GM18499 (cell line): Measurements from ENCODE around the gene DDB1.

ENCODE experiments used
- ATAC-seq: cut with Tn5 transposase; IDR thresholded peaks from one replicate; pipeline ENCODE4 v1.9.1; 2021; ENCODE audit warnings: moderate number of reproducible peaks; ENCODE audit not compliant: insufficient read depth, unreplicated experiment

Gene DDB1

DNA sequence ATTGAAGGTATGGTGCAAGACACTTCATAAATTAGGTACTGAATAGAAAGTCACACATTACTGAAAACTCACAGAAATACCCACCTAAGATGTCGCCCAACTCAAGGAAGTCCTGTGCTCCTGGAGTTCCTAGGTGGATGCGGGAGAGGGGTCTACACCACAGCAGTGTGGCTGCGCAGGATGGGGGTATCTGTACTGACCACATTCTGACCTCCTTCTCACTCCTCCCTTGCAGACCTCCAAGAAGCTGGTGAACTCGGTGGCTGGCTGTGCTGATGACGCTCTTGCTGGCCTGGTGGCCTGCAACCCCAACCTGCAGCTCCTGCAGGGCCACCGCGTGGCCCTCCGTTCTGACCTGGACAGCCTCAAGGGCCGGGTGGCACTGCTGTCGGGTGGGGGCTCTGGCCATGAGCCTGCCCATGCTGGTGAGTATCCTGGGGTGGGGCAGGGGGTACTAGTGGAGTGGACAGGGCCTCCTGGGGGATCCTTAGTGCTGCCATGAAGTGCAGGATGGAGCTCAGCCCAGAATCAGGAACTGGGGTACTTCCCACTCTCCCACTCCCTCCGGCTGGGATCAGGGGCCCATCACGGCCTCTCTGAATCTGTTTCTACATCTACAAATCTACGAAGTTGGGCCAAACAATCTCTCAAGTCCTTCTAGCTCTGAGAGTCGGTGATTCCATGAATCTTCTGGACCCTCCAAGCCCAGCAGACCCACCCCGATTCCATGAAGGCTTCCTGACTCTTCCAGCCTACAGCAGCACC is 5.0 kb upstream of the DDB1 start:
- ATAC-seq: no peak

GRCh38 chr11:61336171-61336935 is 3.4 kb upstream of the DDB1 start:
- no peak for ATAC-seq

- no peak for ATAC-seq
Observed at GRCh38 chr11:61335355-61335710, 2.4 kb upstream of the DDB1 start.

DNA sequence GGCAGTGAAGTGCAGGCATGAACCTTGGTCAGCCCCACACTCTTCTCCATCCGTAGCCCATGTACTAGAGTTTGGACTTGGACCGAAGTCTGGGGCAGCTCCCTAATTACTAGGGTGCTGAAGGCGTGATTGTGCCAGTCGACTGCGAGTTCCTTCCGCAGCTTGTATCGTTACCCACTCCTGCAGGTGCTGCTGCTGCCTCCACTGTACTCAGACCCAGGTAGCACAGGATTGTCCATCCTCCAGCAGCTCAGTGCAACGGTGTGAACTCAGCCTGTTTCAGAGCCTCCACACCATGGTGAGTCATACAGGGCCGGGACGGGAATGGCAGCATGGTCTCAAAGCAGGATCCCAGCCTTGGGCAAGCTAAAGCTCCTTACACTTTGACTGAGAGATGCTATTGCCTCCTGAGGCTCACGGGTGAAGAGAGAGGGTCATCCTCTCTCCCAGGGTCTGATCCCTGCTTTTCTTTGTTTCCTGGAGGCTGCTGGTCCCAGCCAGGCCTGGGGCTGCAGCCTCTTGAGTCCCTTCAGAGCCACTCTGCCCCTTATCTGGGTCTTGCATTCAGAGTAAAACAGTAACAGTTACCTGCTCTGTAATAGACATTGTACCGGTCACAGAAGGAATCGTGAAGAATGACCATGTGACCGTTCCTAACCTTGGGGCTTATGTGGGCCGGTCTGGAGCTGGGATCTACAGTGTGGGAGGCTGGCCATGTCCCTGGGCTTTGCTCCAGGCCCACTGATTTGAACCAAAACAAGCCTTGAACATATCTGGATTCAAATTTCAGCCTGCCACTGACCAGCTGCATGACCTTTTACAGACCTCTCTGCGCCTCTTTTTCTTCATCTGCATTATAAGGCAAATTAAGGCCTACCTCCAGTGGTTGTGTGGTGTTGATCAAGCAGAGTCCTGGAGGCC is 1.8 kb upstream of the DDB1 start:
- no peak for ATAC-seq

GRCh38 chr11:61333550-61334433 is 887 bp upstream of the DDB1 start:
- no peak for ATAC-seq

DNA sequence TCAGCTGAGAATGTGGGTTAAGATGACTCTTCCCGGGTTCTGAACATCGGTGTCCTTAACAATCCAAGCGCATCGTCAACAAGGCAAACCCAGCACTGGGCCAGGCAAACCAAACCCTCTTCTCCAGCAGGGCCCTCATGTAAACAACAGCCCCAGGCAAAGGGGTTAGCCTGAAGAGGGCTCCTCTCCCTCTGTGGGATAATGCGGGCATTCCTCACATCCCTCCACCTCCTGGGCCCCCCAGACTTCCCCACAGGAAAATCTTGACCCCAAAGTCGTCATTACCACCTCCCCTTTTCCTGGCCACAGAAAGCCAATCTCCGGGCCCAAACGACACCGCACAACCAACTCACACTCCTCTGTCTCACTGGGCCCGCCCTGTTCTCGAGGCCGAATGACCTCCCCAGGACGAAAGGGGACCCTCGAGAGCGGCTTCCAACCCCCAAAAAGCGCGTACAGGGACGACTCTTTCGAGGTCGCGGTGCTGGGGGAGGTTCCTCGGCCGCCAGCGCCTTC is 566 bp downstream of the DDB1 start:
- ATAC-seq: no peak

GRCh38 chr11:61331651-61332050 is 1.3 kb downstream of the DDB1 start:
- ATAC-seq: no peak

DNA sequence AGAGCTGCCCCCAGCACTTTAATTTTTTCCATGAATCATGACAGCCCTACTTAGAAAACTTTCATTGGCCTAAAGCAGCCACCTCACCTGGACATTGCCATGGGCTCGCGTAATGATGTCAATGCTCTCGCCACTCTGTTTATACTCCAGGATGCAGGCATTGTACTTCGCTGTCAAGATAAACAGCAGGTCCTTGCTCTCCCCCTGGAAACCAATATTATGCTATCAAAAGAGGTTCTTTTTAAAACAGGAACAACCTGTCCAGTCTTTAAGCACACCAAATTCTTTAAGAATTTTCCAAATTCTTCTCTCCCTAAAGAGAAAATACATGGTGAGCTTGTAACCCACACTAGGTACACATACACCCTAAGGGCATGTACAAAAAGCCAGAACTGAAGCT is 3.0 kb downstream of the DDB1 start:
- no peak for ATAC-seq

- no peak for ATAC-seq
Observed at GRCh38 chr11:61328351-61328750, 4.6 kb downstream of the DDB1 start.

DNA sequence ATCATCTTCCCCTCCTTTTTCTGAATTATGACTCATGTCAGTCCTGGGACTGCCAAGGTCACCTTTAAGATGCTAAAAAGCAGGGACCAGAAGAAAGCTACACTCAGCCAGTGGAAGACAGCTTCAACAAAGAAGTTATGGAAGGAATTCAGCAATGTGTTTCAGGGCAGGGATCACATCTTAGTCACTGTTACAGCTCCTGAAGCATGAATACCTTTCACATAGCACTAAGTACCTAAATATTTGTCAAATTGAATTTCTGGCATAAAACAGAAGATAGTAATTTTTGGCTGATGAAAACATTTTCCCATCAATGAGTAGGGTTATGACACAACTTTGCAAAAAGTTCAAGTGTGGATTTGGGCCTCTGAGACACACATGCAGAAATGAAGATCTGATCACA is 5.2 kb downstream of the DDB1 start:
- no peak for ATAC-seq

DNA sequence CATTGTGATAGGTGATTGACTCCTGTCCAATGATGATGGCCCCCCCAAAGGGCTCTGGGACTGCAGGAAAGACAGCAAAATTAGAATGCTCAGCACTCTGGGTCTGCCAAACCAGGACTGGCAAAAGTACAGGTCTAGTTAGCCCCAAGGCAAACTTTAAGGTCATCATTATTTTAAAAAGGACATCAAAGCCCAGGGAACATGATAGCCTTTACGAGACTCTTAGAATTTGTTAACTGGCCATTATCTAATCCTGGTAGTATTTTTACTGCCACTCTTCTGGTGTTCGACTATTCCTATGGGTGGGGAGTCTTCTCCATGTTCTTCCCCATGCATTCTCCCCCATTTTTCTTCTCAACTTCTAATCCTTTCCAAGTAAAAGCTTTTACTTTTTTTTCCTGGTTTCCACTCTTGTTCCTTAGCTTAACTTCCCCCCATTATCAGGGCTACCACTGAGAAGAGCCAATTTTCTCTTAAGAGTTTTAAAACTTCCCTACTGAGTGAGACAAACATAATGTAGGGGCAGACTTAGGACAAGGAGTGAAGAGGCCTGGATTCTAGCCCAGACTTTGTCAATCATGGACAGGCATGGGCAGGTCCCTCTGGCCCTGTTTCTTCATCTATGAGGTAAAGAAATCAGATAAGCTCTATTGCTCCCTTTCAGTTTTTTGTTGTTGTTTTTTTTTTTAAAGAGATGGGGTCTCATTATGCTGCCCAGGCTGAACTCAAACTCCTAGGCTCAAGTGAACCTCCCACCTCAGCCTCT is 7.1 kb downstream of the DDB1 start:
- ATAC-seq: no peak

DNA sequence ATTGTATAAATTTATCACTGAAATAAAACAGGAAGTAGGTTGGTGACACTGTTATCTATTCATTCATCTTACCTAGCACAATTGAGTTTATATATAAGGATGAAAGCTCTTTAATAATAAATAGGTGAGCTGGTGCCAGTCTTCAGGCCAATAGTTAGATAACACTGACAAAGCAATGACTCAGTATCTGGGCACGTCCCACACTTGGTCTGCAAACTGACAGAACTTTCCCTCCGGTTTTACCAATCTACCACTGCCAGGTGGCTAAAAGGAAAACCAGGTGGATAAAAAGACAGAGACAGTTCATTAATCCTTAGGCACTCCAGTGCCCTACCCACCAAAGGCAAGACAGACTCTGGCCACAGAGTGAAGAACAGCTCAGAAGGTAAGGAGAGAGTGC is 17.6 kb downstream of the DDB1 start:
- no peak for ATAC-seq

DNA sequence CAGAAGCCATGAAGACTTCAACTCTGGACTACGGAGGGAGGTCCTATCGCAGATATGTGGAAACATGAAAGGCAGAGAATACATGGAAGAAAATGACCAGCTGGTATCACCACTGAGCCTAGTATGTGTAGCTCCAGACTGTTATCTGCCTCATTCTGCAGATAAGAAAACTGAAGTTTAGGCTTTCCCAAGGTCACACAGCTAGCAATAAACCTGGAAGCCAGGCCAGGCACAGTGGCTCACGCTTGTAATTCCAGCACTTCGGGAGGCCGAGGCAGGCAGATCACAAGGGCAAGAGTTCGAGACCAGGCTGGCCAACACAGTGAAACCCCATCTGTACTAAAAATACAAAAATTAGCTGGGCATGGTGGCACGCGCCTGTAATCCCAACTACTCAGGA is 22.2 kb downstream of the DDB1 start:
- ATAC-seq: no peak

DNA sequence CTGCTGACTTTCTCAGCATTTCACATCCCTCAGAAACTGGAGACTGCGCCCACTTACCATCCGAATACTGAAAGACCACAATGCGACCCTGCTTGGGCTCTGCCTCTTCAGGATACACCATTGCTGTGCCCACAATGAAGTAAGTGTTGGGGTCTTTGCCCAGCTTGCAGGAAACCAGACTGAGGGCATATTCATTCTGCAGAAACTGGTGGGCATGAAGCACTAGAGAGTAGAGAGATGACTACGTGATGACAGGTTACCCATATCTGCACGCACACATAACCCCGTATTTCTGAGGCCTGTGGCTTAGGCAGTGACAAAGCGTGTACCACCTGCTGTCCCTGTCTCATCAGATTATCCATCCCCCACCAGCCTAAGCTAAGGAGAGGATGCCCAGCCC is 23.2 kb downstream of the DDB1 start:
- no peak for ATAC-seq

- no peak for ATAC-seq
Observed at GRCh38 chr11:61309141-61309540, 23.8 kb downstream of the DDB1 start.

DNA sequence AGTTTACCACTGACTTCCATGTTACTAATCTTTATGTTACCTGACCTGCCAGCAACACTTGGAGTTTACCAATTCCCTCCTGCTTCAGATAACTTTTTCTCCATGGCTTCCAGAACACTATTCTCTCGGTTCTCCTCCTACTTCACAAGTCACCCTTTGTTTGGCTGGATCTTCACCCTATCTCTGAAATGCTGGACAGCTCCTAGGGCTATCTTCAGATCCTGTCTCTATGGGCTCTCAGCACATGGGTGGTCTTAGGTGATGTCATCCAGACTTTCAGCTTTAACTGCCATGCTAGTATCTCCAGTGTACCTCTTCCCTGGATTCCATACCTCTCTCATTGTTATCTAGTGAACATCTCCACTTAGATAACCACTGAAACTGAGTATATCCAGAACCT is 25.6 kb downstream of the DDB1 start:
- no peak for ATAC-seq

GRCh38 chr11:61306221-61306620 is 26.7 kb downstream of the DDB1 start:
- ATAC-seq: no peak

- ATAC-seq: no peak
Observed at GRCh38 chr11:61305417-61305816, 27.5 kb downstream of the DDB1 start.

DNA sequence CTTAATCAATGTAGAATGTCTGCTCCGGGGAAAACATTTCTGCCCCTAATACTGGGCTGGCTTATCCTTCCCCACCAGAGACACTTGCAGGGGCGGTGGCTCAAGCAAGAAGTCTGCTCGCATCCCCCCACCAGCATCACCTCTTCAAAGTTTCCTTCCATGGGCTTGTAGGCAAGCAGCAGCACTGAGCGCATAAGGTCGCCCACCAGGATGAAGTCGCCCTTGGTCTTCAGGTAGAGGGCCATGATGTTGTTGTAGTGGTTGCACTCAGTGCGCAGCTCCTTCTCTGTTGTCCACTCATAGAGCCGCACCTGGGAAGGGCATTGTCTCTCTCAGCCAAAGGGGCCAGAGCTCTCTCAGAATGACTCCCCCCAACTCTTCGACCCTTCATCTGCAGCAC is 29.2 kb downstream of the DDB1 start:
- no peak for ATAC-seq
